Measurements from ENCODE around the gene AGBL3.

AGBL3 gene

DNA sequence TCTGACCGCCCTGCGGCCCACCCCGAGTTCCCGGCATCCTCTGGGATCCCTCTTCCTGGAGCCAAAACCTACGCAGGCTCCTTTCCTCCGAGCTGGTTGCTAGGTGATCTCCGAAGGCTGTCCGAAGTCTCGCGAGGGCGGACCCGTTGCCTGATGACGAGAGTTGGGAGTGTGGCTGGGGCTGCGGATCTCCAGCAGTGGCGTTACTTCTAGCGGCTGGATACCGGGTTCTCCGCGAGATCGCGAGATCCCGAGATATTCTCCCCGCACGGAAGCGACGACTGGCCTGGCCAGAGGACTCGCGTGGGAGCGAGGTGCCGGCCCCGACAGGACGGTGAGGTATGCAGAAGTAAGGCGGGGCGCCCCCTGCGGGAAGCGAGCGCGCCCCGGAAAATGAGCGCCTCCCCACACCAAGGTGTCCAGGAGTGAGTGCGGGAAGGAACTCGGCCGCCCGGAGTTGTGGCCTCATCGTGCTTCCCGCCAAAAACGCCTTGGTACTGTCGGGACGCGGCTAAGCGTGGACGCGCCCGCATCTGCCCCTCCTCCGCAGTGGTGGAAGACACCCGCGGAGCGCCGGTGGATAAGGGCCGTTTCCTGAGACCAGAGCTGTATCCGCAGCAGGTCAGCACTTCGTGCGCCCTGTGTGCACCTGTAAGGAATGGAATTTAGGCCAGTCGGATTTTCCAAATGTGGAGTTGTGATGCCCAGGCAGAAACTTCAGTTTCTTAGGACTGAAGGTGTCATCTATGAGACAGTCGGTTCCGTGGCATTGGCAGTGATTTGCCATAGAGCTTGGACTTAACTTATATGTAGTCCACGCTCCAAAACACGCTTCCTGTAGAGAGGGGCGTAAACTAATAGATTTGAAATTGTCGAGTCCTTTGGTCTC lies at the start of gene AGBL3:
TSS of gene AGBL3 (plus strand) at position 146 of the 889 bp plus-strand sequence. CDS start 1,426 bp downstream, outside the sequence.
- DNase-seq (ENCODE audit: low read depth) = peak; percentile 69

DNA sequence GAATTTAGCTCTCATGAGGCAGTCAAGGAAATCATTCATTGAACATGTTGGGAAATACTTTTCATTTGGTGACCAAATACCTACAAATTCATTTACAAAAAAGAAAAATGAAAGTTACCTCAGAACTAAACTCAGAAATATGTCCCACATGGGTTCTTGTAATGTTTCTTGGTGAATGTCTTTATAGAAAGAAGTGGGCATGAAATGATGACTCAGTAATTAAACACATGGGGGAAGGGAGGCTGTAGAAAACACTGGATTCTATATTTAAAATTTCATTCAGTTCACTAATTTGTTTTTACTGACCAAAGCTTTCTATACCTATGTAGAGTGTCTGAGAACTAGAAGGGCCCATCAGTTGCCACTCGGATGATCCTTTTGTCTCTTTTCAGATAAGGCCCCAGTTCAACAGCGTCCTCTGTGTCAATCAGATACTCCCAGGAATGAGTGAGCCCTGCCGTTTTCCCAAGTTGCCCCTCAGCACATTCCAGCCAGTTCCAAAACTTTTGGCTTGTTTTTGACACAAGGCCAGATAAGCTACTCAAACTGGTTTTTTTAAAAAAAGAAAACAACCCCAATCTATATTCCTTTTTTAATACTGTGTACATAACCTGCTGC lies 49.3 kb upstream of the AGBL3 start:
- no peak for DNase-seq (ENCODE audit: low read depth)

DNA sequence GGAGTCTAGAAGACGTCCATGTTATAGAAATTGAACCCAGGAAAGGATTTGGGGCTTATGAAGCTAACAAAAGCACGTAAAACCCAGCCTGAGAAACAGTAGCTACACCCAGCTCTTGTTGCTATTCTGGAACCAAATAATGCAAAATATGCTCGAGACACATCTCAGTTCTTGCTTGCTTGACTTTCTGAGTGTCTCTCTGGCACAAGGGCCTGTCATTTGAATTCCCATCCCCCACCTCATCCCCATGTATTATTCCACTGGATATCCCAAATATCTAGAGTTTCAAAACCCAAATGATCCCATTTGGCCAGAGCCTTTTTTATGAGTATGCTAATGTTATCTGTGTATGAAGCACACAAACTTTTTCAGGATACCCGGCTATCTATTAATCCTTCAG lies 48.2 kb upstream of the AGBL3 start:
- no peak for DNase-seq (ENCODE audit: low read depth)

DNA sequence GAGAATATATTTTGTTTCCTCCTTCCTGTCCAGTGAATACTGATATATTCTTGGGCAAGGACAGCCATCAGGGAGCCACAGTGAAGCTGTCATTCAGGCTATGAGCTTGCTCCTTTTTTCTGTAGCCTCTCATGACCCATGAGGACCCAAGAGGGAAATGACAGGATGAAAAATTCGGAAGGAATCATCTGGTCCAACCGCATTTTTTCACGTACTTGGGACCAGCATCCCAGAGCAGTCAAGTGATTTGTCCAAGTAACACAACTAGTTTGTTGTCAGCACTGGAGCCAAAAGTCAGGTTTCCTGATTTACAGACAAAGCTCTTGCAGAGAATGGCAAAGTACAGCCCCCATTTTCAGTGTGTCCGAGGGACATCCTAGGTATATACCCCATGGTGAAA lies 47.2 kb upstream of the AGBL3 start:
- no peak for DNase-seq (ENCODE audit: low read depth)

DNA sequence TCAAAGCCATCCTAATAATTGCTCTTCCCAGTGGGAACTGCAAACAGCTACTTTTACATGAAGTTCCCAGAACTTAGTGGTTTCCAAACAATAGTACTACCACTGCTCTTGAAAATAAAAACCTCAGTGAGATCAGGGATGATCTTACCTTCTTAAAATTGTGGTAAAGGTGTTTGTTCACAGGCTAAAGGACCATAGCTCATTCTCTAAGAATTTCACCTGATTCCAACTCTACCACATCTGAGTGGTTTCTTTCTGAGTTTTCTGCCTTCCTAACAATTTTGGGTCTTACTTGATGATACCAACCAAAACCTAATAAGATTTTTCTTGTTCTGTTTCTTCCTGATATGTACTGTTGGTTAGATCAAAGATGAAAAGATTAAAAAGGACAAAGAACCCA lies 45.6 kb upstream of the AGBL3 start:
- no peak for DNase-seq (ENCODE audit: low read depth)

DNA sequence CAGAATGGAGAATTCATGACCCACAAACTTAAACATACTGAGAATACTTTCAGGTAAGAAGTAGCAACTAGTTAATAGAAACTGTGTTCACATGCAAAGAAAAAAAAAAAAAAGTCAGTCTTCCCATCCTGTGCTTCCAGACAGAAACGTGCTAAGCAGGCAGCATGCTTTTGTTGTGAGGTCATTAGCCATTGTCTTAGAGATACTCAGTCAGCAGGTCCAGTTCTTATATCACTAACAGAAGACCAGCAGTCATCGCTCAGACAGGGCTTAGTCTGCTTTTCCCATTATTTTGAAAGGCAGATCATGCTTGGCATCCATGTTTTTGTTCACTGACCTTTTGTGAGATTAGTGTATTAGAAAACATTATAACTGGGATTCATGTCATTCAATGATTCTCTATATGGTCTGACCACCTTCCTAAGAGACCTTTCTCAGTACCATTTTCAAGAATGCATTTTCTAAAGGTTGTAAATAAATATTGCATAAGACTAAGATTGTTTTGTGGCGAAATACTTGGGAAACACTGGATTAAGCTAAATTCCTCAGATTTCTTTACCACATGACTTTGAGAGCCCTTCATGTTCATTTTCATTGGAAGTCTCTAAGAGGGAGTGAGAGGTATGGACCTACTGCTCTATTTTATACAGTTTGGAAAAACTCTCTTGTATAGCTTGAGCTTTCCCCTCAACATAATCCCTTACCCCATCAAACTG lies 45.0 kb upstream of the AGBL3 start:
- peak; percentile 58 for DNase-seq (ENCODE audit: low read depth)

DNA sequence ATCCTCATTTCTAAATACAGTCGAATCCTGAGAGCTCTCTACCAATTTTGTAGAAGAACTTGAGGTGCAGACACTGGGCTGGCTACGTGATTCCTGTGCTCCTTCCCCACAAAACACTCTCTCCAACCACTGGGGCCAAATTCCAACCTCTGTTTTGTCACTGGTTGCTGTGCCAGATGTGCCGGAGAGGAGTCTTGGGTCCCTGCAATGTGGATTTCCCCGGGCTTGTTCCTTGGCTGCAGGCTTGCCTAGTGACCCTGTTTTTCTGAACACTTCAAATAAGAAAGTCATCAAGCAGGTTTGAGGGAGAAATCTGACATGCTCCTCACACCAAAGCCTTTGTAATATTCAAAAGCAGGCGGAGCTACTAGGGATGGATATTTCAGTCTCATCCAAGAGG lies 44.4 kb upstream of the AGBL3 start:
- no peak for DNase-seq (ENCODE audit: low read depth)

DNA sequence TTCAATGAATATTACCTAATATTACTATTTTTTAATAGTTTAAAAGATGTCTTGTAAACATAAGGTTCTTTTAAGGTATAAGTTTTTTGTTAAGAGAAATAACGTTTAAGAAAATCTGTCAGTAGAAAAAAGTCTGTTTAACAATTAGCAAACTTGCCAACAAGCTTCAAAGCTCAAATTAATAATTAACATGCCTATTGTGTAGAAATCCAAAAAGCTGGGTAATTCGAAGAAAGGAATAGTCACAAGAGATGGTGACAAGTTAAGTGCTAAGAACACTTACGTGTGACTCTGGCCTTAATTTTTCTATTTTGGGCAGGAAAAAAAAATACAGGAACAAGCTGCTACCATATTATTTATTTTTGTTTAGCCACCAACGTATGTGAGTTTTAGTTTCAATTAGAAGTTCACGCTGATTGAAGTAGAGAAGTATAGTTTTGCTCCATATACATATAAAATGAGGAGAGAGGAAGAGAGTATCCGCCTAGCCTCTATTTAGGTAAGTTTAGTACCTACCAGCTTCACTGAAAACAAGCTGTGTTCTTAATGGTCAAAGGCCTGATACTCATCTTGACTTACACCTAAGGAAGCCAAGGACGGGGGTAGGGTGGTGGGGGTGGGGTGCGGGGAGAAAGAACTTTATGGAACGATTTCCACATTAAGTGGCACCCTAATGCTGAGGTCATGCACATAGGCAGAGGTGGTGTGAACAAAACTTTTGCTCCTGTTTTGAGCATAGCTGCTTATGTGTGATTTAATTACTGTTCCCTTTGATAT lies 43.4 kb upstream of the AGBL3 start:
- no peak for DNase-seq (ENCODE audit: low read depth)

DNA sequence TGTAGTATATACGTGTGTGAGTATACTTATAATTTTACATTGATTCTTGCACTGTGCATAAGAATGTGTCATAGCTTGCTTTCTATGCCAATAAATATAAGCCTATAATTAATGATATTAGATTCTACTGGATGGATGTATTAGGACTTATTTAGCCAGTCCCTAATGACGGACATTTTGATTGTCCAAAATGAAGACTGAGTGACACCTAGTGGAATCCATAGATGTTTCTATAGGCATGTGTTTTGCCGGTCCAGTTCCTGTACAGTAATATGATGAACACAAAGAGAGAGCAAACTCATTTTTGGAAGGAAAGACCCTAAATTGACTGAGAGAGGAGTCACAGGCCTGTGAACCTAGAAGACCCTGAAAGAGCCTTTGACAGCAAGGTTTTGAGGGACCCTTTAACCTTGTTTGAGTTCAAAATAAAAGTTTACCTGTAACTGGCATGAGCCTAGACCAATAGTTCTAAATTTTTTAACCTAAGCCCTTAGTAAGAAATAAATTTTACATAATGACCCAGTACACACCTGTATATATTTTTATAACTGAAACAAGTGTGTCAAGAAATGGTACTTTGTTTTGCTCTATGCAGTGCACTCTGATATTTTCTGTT lies 42.4 kb upstream of the AGBL3 start:
- DNase-seq (ENCODE audit: low read depth) = no peak

DNA sequence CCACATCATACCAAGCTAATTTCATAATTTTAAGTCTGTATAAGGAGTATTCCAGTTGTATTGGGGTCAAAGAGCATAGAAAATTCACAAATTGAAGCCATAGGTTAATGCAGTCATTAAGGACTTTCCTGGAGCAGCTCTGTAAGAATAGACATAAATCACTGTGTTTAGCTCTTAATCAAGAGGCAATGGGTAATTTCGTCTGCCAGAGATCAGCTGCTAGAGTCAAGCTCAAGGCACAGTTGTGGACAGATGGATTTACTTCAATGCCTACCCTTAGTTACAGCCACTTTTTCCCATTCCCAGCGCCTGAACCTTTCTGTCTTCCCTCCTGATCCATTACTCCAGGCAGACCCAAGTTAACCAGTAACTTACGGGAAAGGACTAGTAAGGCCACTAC lies 40.6 kb upstream of the AGBL3 start:
- DNase-seq (ENCODE audit: low read depth) = no peak

DNA sequence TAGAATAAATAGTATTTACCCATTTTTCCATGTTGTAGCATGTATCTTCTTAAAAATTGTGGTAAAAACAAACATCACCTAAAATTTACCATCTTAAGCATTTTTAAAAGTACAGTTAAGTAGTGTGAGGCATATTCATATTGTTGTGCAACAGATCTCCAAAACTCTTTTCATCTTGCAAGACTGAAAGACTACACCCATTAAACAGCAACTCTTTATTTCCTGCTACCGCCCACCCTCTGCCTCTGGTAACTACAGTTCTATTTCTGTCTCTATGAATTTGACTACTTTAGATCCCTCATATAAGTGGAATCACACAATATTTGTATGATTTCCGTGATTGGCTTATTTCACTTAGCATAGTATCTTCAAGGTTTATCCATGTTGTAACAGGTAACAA lies 40.0 kb upstream of the AGBL3 start:
- no peak for DNase-seq (ENCODE audit: low read depth)

DNA sequence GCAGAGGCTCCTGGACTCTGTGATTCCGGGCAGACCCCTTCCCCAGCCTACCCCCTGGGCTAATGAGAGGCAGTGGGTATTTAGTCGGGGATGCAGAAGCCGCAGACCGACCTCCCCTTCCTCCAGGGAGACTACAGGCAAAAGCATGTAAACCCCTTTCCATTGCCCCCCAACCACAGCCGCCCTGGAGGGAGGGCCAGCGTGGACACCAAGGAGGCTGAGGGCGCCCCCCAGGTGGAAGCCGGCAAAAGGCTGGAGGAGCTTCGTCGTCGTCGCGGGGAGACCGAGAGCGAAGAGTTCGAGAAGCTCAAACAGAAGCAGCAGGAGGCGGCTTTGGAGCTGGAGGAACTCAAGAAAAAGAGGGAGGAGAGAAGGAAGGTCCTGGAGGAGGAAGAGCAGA lies 39.0 kb upstream of the AGBL3 start:
- no peak for DNase-seq (ENCODE audit: low read depth)

DNA sequence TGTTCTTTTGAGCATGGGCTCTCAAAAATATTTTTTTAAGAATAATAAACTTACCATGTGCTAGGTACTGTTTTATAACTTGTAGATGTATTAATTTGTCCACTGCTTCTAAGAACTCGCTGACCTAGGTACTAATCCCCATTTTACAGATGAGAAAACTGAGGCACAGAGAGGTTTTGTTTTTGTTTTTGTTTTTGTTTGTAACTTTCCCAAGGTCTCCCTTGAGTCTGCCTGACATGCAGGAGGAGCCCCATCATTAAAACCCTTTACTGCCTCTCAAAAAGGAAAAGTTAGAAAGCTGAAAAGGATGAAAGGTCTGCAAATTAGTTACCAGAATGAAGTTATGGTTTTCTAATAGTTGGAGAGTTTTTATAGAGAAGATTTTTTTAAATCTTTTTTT lies 38.5 kb upstream of the AGBL3 start:
- DNase-seq (ENCODE audit: low read depth) = no peak

DNA sequence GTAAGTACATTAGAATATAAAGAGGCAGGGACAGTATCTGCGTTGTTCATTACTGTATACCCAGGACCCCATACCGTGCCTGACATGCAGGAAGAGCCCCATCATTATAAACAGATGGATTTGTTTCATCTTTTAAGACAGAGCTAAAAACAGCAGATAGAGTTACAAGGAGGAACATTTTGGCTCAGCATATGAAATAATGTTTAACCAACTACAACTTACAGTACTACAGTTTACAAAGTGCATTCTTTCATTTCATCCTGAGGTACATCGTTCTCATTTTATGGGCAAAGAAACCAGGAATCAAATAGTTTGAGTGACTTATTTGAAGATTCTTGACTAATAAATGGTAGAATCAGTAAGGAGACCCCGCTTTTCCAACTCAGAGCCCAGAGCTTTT lies 38.1 kb upstream of the AGBL3 start:
- no peak for DNase-seq (ENCODE audit: low read depth)

DNA sequence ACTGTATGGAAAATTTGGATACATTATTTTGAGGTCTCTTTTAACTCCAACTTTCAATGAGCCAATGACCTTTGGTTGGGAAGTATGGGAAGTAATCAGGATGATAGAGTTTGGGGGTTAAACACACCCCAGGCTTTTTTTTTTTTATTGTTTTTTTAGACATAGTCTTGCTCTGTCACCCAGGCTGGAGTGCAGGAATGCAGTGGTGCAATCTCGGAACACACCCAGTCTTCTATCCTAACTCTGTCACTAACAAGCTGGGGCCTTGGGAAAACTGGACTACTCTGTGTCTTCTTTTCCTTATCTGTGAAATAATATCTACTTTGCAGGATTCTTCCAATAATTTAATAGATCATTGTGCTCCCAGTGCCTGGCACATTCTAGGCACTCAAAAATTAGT lies 37.6 kb upstream of the AGBL3 start:
- no peak for DNase-seq (ENCODE audit: low read depth)

DNA sequence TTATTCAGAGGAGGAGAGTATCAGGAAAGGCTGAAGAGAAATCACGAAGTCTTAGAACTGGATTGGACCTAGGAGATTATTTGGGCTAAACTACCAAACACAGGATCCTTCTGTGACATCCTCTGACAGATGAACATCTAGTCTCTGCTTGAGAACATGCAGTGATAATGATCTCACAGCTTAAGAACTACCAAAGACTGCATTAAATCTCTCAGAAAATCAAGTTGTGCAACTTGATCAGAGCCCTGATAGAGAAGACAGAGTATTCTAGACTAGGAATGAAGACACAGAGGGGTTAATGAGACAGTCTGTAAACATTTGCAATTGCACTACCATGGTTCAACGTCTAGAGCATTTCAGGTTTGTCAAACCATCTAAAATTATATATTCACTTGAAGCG lies 37.1 kb upstream of the AGBL3 start:
- DNase-seq (ENCODE audit: low read depth) = no peak

DNA sequence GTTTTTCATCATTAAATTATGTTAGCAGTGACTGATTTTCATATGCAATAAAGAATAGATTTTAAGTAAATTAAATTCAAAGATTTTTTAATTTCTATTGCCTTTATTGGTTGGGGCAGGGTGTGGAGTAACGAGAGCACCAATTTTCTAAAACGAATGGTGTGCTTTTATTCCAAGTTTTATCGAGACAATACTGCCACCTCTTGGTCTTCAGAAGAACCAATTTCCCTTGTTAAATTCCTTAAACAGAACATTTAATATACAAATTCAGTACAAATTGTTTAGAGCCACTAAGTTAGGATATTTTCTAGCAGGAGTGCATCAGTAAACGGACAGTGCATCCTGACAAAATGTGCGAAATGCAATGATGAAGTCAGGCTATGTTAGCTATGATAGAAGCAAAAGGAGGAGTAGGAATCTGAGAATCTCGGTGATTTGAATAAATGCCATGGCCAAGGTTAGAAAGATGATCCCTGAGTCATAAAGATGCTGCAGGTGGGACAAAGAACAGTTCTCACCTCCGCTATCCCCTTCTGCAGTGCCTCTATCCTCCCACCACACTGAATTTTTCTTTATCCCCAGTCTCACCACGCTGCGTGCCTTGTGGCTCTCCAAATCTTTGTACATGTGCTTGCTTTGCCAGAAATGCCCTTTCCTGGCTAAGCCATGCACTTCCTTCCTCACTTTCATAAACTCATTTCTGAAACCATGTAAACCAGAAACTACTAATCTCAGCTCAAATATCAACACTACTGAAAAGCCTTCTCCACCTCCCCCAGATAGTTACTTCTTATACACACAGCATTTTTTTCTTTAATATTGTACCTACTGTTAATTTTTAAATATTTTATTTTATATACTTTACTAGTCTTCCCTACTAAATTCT lies 31.9 kb upstream of the AGBL3 start:
- DNase-seq (ENCODE audit: low read depth) = no peak

DNA sequence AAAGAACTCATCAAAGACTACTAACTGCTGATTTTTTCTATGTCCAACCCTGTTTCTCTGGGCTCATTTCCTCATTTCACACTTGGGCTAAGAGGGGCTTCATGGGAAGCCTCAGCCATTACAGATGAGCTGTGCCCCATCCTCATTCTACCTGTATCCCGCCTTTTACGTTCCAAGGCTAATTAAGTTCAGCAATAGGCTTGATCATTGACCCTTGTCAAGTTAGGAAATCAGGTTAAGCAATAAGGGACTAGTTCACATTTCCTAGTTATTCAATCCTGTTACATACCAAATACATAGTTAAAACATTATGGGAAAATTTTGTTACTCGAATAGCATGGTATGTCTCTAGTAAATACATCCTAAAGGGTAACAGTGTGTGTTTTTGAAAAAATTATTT lies 29.3 kb upstream of the AGBL3 start:
- DNase-seq (ENCODE audit: low read depth) = no peak

DNA sequence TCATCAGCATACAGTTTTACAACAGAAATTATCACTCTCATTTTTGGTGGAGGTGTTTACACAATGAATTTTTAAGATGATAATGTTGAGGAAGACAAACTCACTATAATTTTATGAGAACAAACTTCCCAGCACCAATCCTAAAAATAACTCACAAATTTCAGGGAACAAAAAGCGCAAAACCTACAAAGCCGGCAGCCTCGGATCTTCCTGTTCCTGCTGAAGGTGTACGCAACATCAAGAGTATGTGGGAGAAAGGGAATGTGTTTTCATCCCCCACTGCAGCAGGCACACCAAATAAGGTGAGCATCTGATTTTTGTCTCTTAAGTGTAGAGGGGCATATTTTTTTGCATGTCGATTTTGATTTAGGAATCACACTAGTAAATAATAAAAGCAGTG lies 26.5 kb upstream of the AGBL3 start:
- no peak for DNase-seq (ENCODE audit: low read depth)

DNA sequence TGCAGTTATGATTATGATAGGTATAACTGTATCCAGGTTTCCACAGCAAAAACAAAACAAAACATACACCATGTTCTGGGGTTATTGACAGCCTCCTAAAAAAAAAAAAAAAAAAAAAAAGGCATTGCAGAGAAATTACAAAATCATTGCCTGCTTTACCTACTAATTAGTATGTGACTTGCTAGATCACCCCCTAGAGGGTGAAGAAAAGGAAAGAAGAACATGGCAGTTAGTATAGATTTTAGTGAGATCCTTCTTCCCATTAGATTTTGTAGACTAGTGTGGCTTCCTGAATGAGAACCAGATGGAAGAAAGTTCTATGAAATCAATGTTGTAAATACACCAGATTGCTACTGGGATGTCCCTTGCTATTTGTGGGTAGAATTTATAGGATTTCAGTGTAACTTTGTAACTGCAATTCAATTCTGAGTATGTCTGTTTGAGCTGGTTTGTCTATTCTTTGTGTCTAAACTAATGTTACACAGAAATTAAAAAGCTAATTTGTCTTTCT lies 24.0 kb upstream of the AGBL3 start:
- DNase-seq (ENCODE audit: low read depth) = no peak

DNA sequence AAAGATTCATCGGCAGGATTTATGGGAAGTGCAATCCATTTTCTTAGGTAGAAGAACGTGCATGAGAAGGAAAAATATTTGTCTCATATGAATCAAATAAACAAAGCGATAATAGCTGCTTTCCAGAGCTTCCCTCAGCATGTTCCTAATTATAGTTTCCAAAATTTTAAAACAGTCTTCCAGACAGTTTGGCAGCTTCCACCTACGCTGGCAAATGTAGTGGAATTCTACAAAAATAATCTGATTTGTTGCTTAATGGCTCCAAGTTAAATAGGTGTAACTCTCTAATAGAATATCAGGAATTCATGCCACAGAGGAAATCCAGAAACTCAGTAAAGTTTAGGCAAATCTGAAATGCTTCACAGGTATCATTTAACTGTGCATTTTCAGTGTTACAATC lies 23.3 kb upstream of the AGBL3 start:
- DNase-seq (ENCODE audit: low read depth) = no peak

Data from HS-5 (cell line).